Neutrophil (primary cell): Measurements from ENCODE around the gene MBTPS1.

Experiments used
- H3K27ac ChIP-seq: fragments of 200-600 bp; sonication (generic); 2 replicates; pipeline ENCODE4 v1.5.1; 2016; ENCODE audit warnings: mild to moderate bottlenecking, moderate library complexity
- H3K27me3 ChIP-seq: fragments of 200-600 bp; sonication (generic); 2 replicates; pipeline ENCODE4 v1.6.0; 2016; ENCODE audit warnings: mild to moderate bottlenecking
- H3K36me3 ChIP-seq: fragments of 200-600 bp; sonication (generic); 2 replicates; pipeline ENCODE4 v1.5.1; 2017
- H3K4me1 ChIP-seq, 2 experiments: fragments of 200-600 bp in 1 of 2; sonication (generic) in 1 of 2; 1 replicate in 1 of 2; 2 replicates in 1 of 2; pipeline versions ENCODE4 v1.5.1 to v1.6.1; 2013 to 2016; ENCODE audit warnings: low read depth in 1 of 2, low read length in 1 of 2, mild to moderate bottlenecking in 1 of 2, moderate library complexity in 1 of 2; ENCODE audit not compliant: control insufficient read depth in 1 of 2, insufficient read depth in 1 of 2
- H3K4me3 ChIP-seq, 2 experiments: fragments of 200-600 bp in 1 of 2; sonication (generic) in 1 of 2; 1 replicate in 1 of 2; 2 replicates in 1 of 2; pipeline ENCODE4 v1.5.1; 2013 to 2016; ENCODE audit warnings: low read depth in 1 of 2, low read length in 1 of 2, mild to moderate bottlenecking in 1 of 2, moderate library complexity in 1 of 2
- H3K9me3 ChIP-seq: fragments of 200-600 bp; sonication (generic); 2 replicates; pipeline ENCODE4 v1.5.1; 2016
- TF ChIP-seq, protein P1 (sequence below): fragments of 200-600 bp; sonication (generic); IDR thresholded peaks from 2 replicates; pipeline ENCODE4 v1.5.1; 2016; ENCODE audit warnings: antibody characterized with exemption

MBTPS1 gene

DNA sequence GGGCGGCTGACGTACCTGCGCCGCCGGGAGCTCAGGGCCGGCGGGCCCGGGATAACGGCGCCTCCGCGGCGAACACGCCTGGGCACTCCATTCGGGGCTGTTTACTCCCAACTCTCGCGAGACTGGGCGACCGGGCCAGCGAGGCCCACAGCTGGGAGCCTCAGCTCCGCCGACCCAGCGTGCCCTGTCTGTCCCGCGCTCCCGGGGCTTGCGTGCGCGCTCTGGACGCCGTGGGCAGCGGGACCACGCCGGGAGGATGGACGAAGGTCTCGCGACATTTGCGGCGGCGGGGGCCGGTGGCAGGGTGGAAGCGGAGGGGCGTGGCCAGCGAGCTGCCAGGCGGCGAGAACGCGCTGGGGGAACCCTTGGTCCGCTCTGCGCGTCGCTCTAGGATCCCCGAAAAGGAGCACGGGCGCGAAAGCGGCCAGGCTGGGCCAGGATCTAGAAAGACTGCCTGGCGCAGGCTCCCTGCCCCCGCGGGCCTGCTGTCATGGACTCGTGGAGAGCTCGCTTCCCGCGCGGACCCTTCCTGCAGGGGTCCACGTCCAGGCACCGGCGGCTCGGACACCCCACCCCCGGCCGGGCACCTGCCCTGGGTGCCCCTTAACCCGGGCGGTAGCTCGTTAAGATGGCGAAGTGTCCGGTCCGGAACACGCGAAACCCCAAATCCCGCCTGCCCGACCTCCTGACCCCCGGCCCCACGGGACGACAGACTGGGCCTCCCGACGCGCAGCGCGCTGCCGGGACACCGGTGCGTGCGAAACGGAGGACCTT lies at the start of gene MBTPS1:
MBTPS1 (minus strand) TSS at position 223 of the 774 bp plus-strand sequence. CDS start 15,159 bp downstream, outside the sequence.
- Histone ChIP-seq H3K27ac (peak within 1 kb of the TSS; percentile 92), H3K27me3 (no peaks in the 10 kb centered on the region), H3K36me3 (no peaks in the 10 kb centered on the region), H3K4me3 (peak within 1 kb of the TSS; percentile 91 to 94), H3K9me3 (no peaks in the 10 kb centered on the region), H3K4me1 (peaks cover 22 to 26% of the 10 kb centered on the region in 2 experiments)
- TF ChIP-seq, protein P1, sequence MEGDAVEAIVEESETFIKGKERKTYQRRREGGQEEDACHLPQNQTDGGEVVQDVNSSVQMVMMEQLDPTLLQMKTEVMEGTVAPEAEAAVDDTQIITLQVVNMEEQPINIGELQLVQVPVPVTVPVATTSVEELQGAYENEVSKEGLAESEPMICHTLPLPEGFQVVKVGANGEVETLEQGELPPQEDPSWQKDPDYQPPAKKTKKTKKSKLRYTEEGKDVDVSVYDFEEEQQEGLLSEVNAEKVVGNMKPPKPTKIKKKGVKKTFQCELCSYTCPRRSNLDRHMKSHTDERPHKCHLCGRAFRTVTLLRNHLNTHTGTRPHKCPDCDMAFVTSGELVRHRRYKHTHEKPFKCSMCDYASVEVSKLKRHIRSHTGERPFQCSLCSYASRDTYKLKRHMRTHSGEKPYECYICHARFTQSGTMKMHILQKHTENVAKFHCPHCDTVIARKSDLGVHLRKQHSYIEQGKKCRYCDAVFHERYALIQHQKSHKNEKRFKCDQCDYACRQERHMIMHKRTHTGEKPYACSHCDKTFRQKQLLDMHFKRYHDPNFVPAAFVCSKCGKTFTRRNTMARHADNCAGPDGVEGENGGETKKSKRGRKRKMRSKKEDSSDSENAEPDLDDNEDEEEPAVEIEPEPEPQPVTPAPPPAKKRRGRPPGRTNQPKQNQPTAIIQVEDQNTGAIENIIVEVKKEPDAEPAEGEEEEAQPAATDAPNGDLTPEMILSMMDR: no peak

DNA sequence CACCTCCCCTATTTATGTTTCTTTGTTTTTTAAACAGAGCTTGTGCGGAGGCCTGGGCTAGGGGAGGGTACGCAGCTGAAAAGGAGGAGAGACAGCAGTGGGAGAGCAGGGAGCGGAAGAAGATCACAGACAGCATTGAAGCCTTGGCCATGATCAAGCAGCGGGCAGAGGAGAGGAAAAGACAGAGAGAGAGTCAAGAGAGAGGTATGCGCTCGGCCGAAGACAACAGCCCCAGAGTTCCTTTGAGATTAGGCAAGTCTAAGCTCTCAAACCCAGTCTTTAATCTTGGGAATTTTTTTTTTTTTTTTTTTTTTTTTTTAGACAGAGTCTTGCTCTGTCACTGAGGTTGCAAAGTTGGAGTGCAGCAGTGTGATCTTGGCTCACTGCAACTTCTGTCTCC lies 49.0 kb upstream of the MBTPS1 start:
- Histone ChIP-seq H3K9me3 (no peaks in the 10 kb centered on the region), H3K4me3 (no peak overlapping the region), H3K36me3 (no peaks in the 10 kb centered on the region), H3K4me1 (no peaks in the 10 kb centered on the region), H3K27me3 (peaks cover 59% of the 10 kb centered on the region), H3K27ac (no peak overlapping the region)
- TF ChIP-seq, protein P1: no peak

DNA sequence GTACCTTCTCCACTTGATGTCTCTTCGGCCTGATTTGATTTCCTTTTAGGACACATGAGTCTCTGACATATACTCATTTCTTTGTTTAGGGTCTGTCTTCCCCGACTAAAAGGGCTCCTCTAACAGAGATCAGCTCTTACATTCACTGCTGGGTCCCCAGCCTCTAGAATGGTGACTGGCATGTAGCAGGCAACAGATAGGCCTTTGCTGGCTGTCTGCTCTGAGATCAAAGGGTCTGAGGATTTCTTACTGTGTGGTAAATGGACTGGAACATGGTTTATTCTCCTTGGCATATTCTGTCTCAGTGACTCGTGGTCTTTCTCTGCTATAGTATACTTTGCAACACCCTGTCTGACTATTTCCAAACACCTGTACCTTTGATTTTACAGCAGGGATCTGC lies 45.1 kb upstream of the MBTPS1 start:
- H3K9me3 ChIP-seq: no peaks in the 10 kb centered on the region
- H3K36me3 ChIP-seq: no peaks in the 10 kb centered on the region
- H3K4me3 ChIP-seq: no peak overlapping the region
- H3K4me1 ChIP-seq: no peaks in the 10 kb centered on the region
- TF ChIP-seq, protein P1: no peak
- H3K27me3 ChIP-seq: peaks cover 84% of the 10 kb centered on the region
- H3K27ac ChIP-seq: no peak overlapping the region

DNA sequence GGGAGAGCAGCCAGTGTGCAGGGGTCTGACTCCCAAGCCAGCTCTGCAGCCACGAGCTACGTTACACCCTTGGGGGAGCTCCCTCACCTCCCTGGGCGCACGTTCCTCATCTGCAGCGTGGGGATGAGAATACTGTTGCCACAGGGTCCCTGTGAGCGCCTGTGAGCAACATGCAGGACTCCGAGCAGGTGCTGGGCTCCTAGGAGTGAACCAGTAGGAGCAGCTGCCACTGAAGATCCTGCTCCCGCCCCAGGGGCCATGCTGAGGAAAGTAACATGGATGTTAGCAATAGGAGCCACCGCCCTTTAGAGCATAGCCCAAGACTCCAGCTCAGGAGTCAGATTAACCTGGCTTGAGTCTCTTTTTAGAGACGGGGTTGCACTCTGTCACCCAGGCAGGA lies 44.3 kb upstream of the MBTPS1 start:
- H3K9me3 ChIP-seq: no peaks in the 10 kb centered on the region
- no peaks in the 10 kb centered on the region for H3K36me3 ChIP-seq
- no peak overlapping the region for H3K4me3 ChIP-seq
- H3K4me1 ChIP-seq: no peaks in the 10 kb centered on the region
- peaks cover 84% of the 10 kb centered on the region for H3K27me3 ChIP-seq
- H3K27ac ChIP-seq: no peak overlapping the region
- TF ChIP-seq, protein P1: no peak

DNA sequence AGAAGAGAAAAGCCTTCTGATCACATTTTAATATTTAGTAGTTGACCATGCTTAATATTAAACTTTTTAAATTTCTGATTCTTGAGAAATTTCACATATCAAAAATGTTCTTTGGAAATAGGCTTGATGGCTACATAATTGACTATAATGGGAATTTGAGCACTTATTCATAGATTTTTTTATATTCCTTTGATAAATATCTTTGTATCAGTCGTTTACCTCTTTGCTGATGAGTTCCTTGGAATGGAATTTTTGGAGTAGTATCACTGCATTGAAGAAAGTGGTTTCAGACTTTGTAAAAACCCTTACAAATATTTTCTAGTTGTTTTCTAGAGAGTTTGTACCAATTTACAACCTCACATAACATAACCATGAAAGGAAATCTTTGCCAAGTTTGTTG lies 43.1 kb upstream of the MBTPS1 start:
- TF ChIP-seq, protein P1: no peak
- H3K4me3 ChIP-seq: no peak overlapping the region
- no peak overlapping the region for H3K27ac ChIP-seq
- no peaks in the 10 kb centered on the region for H3K36me3 ChIP-seq
- peaks cover 84% of the 10 kb centered on the region for H3K27me3 ChIP-seq
- no peaks in the 10 kb centered on the region for H3K9me3 ChIP-seq
- H3K4me1 ChIP-seq: no peaks in the 10 kb centered on the region
